ENCODE results near the gene PSRC1. TPM values are rescaled to one million over a fixed set of nuclear protein-coding genes. Genes with fewer than 3 reads are reported as not detected.

PSRC1 gene
- total RNA-seq, 6 experiments from 2014 or later: 0.70 to 3.4 (median 1.5) TPM

GRCh38 chr1:109251277-109252166 lies 31.4 kb downstream of the PSRC1 start:
- ATAC-seq (no peak), DNase-seq (peak in 1 of 3 donors; percentile 36)
- peaks cover 0 to 5% (median 0%) of the 10 kb centered on the region in 4 donors for H3K4me1 ChIP-seq
- H3K27me3 ChIP-seq: no peaks in the 10 kb centered on the region
- TF ChIP-seq POLR2A (IDR thresholded peaks at IDR 0.05) (no peak), CTCF (IDR thresholded peaks at IDR 0.05) (no peak)
- H3K27ac ChIP-seq: no peak overlapping the region
- intact Hi-C loops (cut with DNase I): no loop called here
- H3K4me3 ChIP-seq: no peak overlapping the region
- no peaks in the 10 kb centered on the region for H3K9me3 ChIP-seq
- 88% methylated on average over 6 of the region's 32 CpGs for WGBS (ENCODE audit: insufficient coverage, low coverage, low lambda C conversion rate, missing lambda C conversion rate)
- no peaks in the 10 kb centered on the region for H3K36me3 ChIP-seq

- no peaks in the 10 kb centered on the region for H3K36me3 ChIP-seq
- DNase-seq (peak in 1 of 3 donors; percentile 39), ATAC-seq (no peak)
- 95% methylated on average over 11 of the region's 33 CpGs for WGBS (ENCODE audit: insufficient coverage, low coverage, low lambda C conversion rate, missing lambda C conversion rate)
- intact Hi-C loops (cut with DNase I): no loop called here
- TF ChIP-seq CTCF (IDR thresholded peaks at IDR 0.05) (no peak), POLR2A (IDR thresholded peaks at IDR 0.05) (no peak)
- H3K27me3 ChIP-seq: no peaks in the 10 kb centered on the region
- no peaks in the 10 kb centered on the region for H3K9me3 ChIP-seq
- H3K4me3 ChIP-seq: no peak overlapping the region
- no peak overlapping the region for H3K27ac ChIP-seq
- H3K4me1 ChIP-seq: peaks cover 0 to 5% (median 0%) of the 10 kb centered on the region in 4 donors
Measured at GRCh38 chr1:109250454-109251276, 32.3 kb downstream of the PSRC1 start.

- H3K27ac ChIP-seq: no peak overlapping the region
- intact Hi-C loops (cut with DNase I): no loop called here
- 7% methylated on average over 3 of the region's 80 CpGs for WGBS (ENCODE audit: insufficient coverage, low coverage, low lambda C conversion rate, missing lambda C conversion rate)
- H3K4me3 ChIP-seq: peak overlapping the region; percentile 44 to 68 (median 48)
- TF ChIP-seq POLR2A (IDR thresholded peaks at IDR 0.05): no peak
- TF ChIP-seq CTCF (IDR thresholded peaks at IDR 0.05): no peak
- H3K9me3 ChIP-seq: no peaks in the 10 kb centered on the region
- DNase-seq (peak in 1 of 3 donors; percentile 48), ATAC-seq (peak; percentile 2 to 44 (median 34))
- H3K36me3 ChIP-seq: no peaks in the 10 kb centered on the region
- no peaks in the 10 kb centered on the region for H3K27me3 ChIP-seq
- peaks cover 0 to 5% (median 0%) of the 10 kb centered on the region in 4 donors for H3K4me1 ChIP-seq
Measured at GRCh38 chr1:109249654-109250401, 33.1 kb downstream of the PSRC1 start.

Data from right lobe of liver (tissue), 6 donors.